PFSK-1 (cell line): ENCODE measurements around the gene RAPSN.

Source experiments
- FOXP2 ChIP-seq: optimal IDR thresholded peaks from 2 replicates; pipeline ENCODE3; 2011; ENCODE audit warnings: borderline replicate concordance, control low read depth, inconsistent platforms; ENCODE audit not compliant: insufficient read depth; ENCODE audit errors: extremely low read length, extremely low read depth
- POLR2AphosphoS5 ChIP-seq: IDR thresholded peaks from 2 replicates; pipeline ENCODE4 v1.6.1; 2012; ENCODE audit warnings: low read depth, mild to moderate bottlenecking, control low read depth, low read length, moderate library complexity
- SIN3A ChIP-seq: IDR thresholded peaks from 2 replicates; pipeline ENCODE4 v1.6.1; 2012; ENCODE audit warnings: mild to moderate bottlenecking, low read length, moderate library complexity, borderline replicate concordance; ENCODE audit not compliant: insufficient read depth
- TAF1 ChIP-seq: IDR thresholded peaks from 2 replicates; pipeline ENCODE4 v1.6.1; 2012; ENCODE audit warnings: low read length, control low read depth, borderline replicate concordance; ENCODE audit not compliant: insufficient read depth
- TF ChIP-seq, protein P1 (sequence below), 2 experiments: IDR thresholded peaks; 2 replicates each; pipeline versions ENCODE4 v1.6.1 to v1.8.0; 2011 to 2012; ENCODE audit warnings: low read depth in 2 of 2, low read length in 2 of 2, control low read depth in 1 of 2, inconsistent platforms in 1 of 2, mild to moderate bottlenecking in 1 of 2, moderate library complexity in 1 of 2; ENCODE audit not compliant: insufficient read depth in 1 of 2

RAPSN gene

GRCh38 chr11:47466701-47467250 lies 17.8 kb upstream of the RAPSN start:
- TF ChIP-seq, protein P1, sequence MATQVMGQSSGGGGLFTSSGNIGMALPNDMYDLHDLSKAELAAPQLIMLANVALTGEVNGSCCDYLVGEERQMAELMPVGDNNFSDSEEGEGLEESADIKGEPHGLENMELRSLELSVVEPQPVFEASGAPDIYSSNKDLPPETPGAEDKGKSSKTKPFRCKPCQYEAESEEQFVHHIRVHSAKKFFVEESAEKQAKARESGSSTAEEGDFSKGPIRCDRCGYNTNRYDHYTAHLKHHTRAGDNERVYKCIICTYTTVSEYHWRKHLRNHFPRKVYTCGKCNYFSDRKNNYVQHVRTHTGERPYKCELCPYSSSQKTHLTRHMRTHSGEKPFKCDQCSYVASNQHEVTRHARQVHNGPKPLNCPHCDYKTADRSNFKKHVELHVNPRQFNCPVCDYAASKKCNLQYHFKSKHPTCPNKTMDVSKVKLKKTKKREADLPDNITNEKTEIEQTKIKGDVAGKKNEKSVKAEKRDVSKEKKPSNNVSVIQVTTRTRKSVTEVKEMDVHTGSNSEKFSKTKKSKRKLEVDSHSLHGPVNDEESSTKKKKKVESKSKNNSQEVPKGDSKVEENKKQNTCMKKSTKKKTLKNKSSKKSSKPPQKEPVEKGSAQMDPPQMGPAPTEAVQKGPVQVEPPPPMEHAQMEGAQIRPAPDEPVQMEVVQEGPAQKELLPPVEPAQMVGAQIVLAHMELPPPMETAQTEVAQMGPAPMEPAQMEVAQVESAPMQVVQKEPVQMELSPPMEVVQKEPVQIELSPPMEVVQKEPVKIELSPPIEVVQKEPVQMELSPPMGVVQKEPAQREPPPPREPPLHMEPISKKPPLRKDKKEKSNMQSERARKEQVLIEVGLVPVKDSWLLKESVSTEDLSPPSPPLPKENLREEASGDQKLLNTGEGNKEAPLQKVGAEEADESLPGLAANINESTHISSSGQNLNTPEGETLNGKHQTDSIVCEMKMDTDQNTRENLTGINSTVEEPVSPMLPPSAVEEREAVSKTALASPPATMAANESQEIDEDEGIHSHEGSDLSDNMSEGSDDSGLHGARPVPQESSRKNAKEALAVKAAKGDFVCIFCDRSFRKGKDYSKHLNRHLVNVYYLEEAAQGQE (IDR thresholded peaks at IDR 0.05; ENCODE audit: insufficient read depth in 1 of 2, low read depth in 2 of 2, low read length in 2 of 2): no peak
- no peak for TF ChIP-seq TAF1
- no peak for TF ChIP-seq FOXP2
- TF ChIP-seq SIN3A: no peak
- no peak; the same call in 1 of the 2 replicates for TF ChIP-seq POLR2AphosphoS5

DNA sequence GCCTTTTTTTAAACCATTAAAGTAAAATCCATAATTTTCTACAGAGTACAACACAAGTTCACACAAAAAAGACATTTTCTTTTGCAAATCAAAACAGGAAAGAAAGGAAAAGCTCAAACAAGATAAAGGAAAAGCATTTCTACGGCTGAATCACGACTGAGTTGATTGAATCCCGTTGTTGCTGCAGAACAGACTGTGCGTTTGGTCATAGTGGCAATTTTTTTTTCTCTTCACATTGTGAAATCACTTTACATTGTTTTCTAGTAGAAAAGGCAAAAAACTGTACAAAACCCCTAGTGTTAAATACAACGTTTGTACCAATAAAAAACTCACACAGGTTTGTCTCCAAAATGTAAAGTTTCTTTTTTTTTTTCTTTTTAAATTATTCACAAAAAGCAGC lies 17.3 kb upstream of the RAPSN start:
- TF ChIP-seq FOXP2 (no peak), SIN3A (no peak), POLR2AphosphoS5 (no peak), TAF1 (no peak)
- TF ChIP-seq, protein P1 (IDR thresholded peaks at IDR 0.05; ENCODE audit: insufficient read depth in 1 of 2, low read depth in 2 of 2, low read length in 2 of 2): no peak

DNA sequence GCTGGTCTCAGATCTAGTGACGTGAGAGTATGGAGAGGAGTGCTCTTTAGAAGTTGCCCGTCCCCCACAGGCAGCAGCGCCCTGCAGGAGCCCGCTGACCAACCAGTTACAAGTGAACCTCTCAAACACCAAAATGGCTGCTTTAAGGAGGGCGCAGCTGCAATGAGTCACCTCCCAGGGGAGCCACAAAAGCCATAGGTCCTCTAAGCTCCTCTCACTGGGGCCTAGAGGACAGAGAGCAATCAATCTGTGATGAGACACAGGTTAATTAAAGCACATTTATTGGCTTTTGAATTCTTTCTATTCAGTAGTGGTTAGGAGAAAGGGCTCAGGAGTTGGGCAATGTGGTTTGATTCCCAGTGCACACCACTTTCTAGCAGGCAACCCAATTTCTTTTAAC lies 15.5 kb upstream of the RAPSN start:
- TF ChIP-seq FOXP2: no peak

- TF ChIP-seq POLR2AphosphoS5 (no peak), FOXP2 (no peak), SIN3A (no peak), TAF1 (no peak)
- TF ChIP-seq, protein P1 (IDR thresholded peaks at IDR 0.05; ENCODE audit: insufficient read depth in 1 of 2, low read depth in 2 of 2, low read length in 2 of 2): no peak
Observed at GRCh38 chr11:47461876-47462275, 12.9 kb upstream of the RAPSN start.

GRCh38 chr11:47460571-47461235 lies 11.8 kb upstream of the RAPSN start:
- TF ChIP-seq FOXP2: no peak
- no peak for TF ChIP-seq SIN3A
- no peak for TF ChIP-seq TAF1
- TF ChIP-seq, protein P1 (IDR thresholded peaks at IDR 0.05; ENCODE audit: insufficient read depth in 1 of 2, low read depth in 2 of 2, low read length in 2 of 2): no peak
- no peak for TF ChIP-seq POLR2AphosphoS5
